WTC11 (cell line): Measurements from ENCODE around the gene HAP1.

Experiments
- ATF1 ChIP-seq: sonication (generic); formaldehyde crosslinking; IDR thresholded peaks from 2 replicates; pipeline ENCODE4 v1.8.1; 2023; ENCODE audit warnings: mild to moderate bottlenecking, moderate library complexity, missing genetic modification reagents
- ATF2 ChIP-seq: sonication (generic); formaldehyde crosslinking; IDR thresholded peaks from 2 replicates; pipeline ENCODE4 v1.8.1; 2022; ENCODE audit warnings: low read depth, missing genetic modification reagents, borderline replicate concordance
- CREB1 ChIP-seq: sonication (generic); formaldehyde crosslinking; IDR thresholded peaks from 2 replicates; pipeline ENCODE4 v1.8.0; 2023; ENCODE audit warnings: mild to moderate bottlenecking, missing genetic modification reagents
- CREM ChIP-seq: sonication (generic); formaldehyde crosslinking; IDR thresholded peaks from 2 replicates; pipeline ENCODE4 v1.8.1; 2022; ENCODE audit warnings: mild to moderate bottlenecking, missing genetic modification reagents, moderate library complexity
- CTCF ChIP-seq: fragments of 200-600 bp; IDR thresholded peaks from 2 replicates; pipeline ENCODE4 v1.8.0; 2022; ENCODE audit warnings: antibody characterized with exemption
- E2F1 ChIP-seq: sonication (generic); formaldehyde crosslinking; IDR thresholded peaks from 2 replicates; pipeline ENCODE4 v1.8.0; 2022; ENCODE audit warnings: mild to moderate bottlenecking, missing genetic modification reagents
- ERG ChIP-seq: fragments of 250-450 bp; sonication (Bioruptor Pico); IDR thresholded peaks from 2 replicates; pipeline ENCODE4 v1.8.0; 2021; ENCODE audit warnings: mild to moderate bottlenecking
- FOXJ3 ChIP-seq: sonication (generic); formaldehyde crosslinking; IDR thresholded peaks from 2 replicates; pipeline ENCODE4 v1.9.0; 2021; ENCODE audit warnings: missing genetic modification reagents, mild to moderate bottlenecking, borderline replicate concordance
- GTF2I ChIP-seq: fragments of 250-450 bp; sonication (Bioruptor Pico); conservative IDR thresholded peaks from 2 replicates; pipeline ENCODE4 v1.4.0; 2021; ENCODE audit warnings: mild to moderate bottlenecking
- JUN ChIP-seq: sonication (generic); formaldehyde crosslinking; IDR thresholded peaks from 2 replicates; pipeline ENCODE4 v1.8.0; 2023; ENCODE audit warnings: mild to moderate bottlenecking, missing genetic modification reagents
- SMAD3 ChIP-seq: sonication (generic); formaldehyde crosslinking; IDR thresholded peaks from 2 replicates; pipeline ENCODE4 v1.8.0; 2022; ENCODE audit warnings: missing genetic modification reagents, mild to moderate bottlenecking, borderline replicate concordance
- SP1 ChIP-seq: sonication (generic); formaldehyde crosslinking; conservative IDR thresholded peaks from 2 replicates; pipeline ENCODE4 v1.8.1; 2022; ENCODE audit warnings: missing genetic modification reagents
- USF2 ChIP-seq: sonication (generic); formaldehyde crosslinking; IDR thresholded peaks from 2 replicates; pipeline ENCODE4 v1.8.1; 2023; ENCODE audit warnings: mild to moderate bottlenecking, missing genetic modification reagents, moderate library complexity
- ZNF263 ChIP-seq: sonication (generic); formaldehyde crosslinking; IDR thresholded peaks from 2 replicates; pipeline ENCODE4 v1.8.1; 2022; ENCODE audit warnings: low read depth, mild to moderate bottlenecking, moderate library complexity, missing genetic modification reagents

- TF ChIP-seq CTCF (no peak), GTF2I (no peak), E2F1 (CRISPR knock-in tag) (no peak), JUN (CRISPR knock-in tag) (no peak), FOXJ3 (CRISPR knock-in tag) (no peak), ERG (CRISPR knock-in tag) (no peak), ATF2 (CRISPR knock-in tag) (no peak), ZNF263 (CRISPR knock-in tag) (no peak), USF2 (CRISPR knock-in tag) (no peak), SP1 (CRISPR knock-in tag) (no peak), ATF1 (no peak), SMAD3 (CRISPR knock-in tag) (no peak), CREB1 (CRISPR knock-in tag) (no peak), CREM (CRISPR knock-in tag) (no peak)
These were observed 6.4 kb downstream of the HAP1 start for GRCh38 chr17:41728056-41728455.
